ENCODE measurements around the gene LRPPRC. TPM values are rescaled to one million over a fixed set of nuclear protein-coding genes. Genes with fewer than 3 reads are reported as not detected.

The LRPPRC gene
- total and polyA plus RNA-seq, 4 experiments from 2014 or later: 41.0 to 65.3 (median 52.7) TPM

GRCh38 chr2:43839776-43840564 lies 155.8 kb downstream of the LRPPRC start:
- H3K4me1 ChIP-seq (ENCODE audit: insufficient read depth, low read length): no peaks in the 10 kb centered on the region
- H3K27ac ChIP-seq (ENCODE audit: low read depth, low read length): no peak overlapping the region
- ChIA-PET POLR2A (ENCODE audit: partially characterized antibody) (no interaction called here), CTCF (ENCODE audit: partially characterized antibody) (no interaction called here)
- no peak overlapping the region for H3K4me3 ChIP-seq (ENCODE audit: low read length in 2 of 2)
- no peaks in the 10 kb centered on the region for H3K9me3 ChIP-seq (ENCODE audit: control insufficient read depth in 1 of 2, low read length in 2 of 2)
- H3K4me3 Mint-ChIP-seq: no peak overlapping the region
- no peaks in the 10 kb centered on the region for H3K4me1 Mint-ChIP-seq
- no peak overlapping the region for H3K27ac Mint-ChIP-seq
- no peaks in the 10 kb centered on the region for H3K36me3 ChIP-seq (ENCODE audit: insufficient read depth, low read length)
- intact Hi-C loops (cut with micrococcal nuclease): no loop called here
- H3K27me3 ChIP-seq (ENCODE audit: insufficient read depth, low read length): no peaks in the 10 kb centered on the region
- H3K9me3 Mint-ChIP-seq: peaks cover 0 to 2% (median 0%) of the 10 kb centered on the region in 8 donors
- H3K36me3 Mint-ChIP-seq: no peaks in the 10 kb centered on the region
- H3K27me3 Mint-ChIP-seq: peaks cover 4 to 8% of the 10 kb centered on the region in 2 donors
- DNase-seq: no peak

DNA sequence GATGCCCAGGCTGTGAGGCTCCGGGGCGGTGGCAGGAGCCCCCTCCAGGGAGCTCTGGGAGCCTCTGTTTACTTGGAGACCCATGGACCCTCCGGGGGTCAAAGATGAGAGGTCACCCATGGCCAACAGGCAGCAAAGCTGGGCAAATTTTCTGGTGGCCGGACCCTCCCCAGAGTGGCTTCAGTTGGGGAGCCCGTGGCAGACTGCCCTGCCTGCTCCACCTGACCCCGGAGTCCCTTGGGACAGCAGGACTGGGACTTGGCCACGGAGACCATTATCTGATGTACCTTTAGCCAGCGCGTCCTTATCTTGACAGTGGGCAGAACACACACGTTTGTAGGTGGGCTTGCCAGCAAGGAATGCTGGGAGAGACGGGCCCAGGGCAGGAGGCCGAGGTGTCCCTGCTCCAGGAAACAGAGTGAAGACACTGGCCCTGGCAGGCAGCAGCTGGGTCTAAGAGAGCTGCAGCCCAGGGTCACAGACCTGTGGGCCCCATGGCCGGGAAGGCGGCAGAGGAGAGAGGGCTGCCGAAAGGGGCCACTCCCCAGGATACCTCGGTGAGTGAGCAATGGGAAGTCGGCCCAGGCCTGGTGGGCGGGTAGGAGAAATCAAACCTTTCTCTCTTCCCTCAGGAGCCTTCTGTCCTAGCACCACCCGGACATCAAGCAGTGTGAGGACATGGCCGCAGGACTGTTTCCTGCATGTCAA lies 157.1 kb downstream of the LRPPRC start, which contains the start of the genes ABCG5 and ABCG8:
Gene ABCG5, minus strand, starts transcription at position 280 of the 708 bp plus-strand sequence. Its CDS starts 160 bp downstream, at position 120.
Gene ABCG8, plus strand, starts transcription at position 412 of the 708 bp plus-strand sequence. Its CDS starts 83 bp downstream, at position 495.
- Histone ChIP-seq H3K27me3 (ENCODE audit: insufficient read depth, low read length) (no peaks in the 10 kb centered on the region), H3K27ac (ENCODE audit: low read depth, low read length) (no peak within 1 kb of the TSS), H3K4me1 (ENCODE audit: insufficient read depth, low read length) (no peaks in the 10 kb centered on the region), H3K4me3 (ENCODE audit: low read length in 2 of 2) (no peak within 1 kb of the TSS), H3K36me3 (ENCODE audit: insufficient read depth, low read length) (no peaks in the 10 kb centered on the region), H3K9me3 (ENCODE audit: control insufficient read depth in 1 of 2, low read length in 2 of 2) (no peaks in the 10 kb centered on the region)
- Mint-ChIP-seq H3K36me3 (no peaks in the 10 kb centered on the region), H3K9me3 (peaks cover 0 to 2% (median 0%) of the 10 kb centered on the region in 8 donors), H3K27me3 (peaks cover 4 to 8% of the 10 kb centered on the region in 2 donors), H3K4me3 (no peak within 1 kb of the TSS), H3K4me1 (no peaks in the 10 kb centered on the region), H3K27ac (no peak within 1 kb of the TSS)
- CTCF ChIA-PET (ENCODE audit: partially characterized antibody): no interaction called here
- POLR2A ChIA-PET (ENCODE audit: partially characterized antibody): no interaction called here
- intact Hi-C loops (cut with micrococcal nuclease): no loop called here
- no peak for DNase-seq

DNA sequence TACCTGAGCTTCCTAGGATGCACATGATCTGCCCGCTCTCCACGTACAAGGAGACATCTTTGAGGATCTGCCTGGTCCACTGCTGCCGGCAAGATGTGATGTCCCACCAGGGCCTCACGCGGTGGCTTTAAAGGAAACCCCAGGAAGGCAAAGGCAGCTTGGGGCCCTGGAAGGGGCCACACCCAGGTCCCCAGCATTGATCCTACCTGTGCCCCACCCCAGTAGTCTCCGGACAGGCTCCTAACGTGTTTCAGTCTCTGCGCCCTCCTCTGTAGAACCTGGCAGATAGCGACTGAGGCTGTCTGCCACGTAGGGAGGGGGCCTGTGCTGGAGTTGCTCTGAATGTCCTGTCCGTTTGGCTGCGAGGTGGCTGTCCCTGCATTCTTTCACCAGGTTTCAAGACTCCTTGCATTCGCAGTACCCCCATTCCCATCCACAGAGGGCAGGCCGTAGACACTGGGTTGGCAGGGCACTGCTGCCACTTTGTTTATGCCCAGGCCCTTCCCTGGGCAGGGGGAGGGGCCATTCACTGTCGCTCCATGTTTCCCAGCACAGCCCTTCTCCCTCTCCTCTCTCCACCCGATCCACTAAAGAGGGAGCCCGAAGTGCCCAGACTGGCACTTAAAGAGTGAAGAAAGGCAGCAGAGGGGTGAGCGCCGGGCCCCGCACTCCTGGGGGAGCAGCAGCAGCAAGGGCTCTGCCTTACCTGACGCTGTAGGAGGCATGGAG lies 157.8 kb downstream of the LRPPRC start:
- Mint-ChIP-seq H3K4me3 (no peak overlapping the region), H3K9me3 (peaks cover 0 to 2% (median 0%) of the 10 kb centered on the region in 8 donors), H3K27me3 (peaks cover 4 to 8% of the 10 kb centered on the region in 2 donors), H3K36me3 (no peaks in the 10 kb centered on the region), H3K4me1 (no peaks in the 10 kb centered on the region), H3K27ac (no peak overlapping the region)
- Histone ChIP-seq H3K4me3 (ENCODE audit: low read length in 2 of 2) (no peak overlapping the region), H3K27me3 (ENCODE audit: insufficient read depth, low read length) (no peaks in the 10 kb centered on the region), H3K36me3 (ENCODE audit: insufficient read depth, low read length) (no peaks in the 10 kb centered on the region), H3K27ac (ENCODE audit: low read depth, low read length) (no peak overlapping the region), H3K4me1 (ENCODE audit: insufficient read depth, low read length) (no peaks in the 10 kb centered on the region), H3K9me3 (ENCODE audit: control insufficient read depth in 1 of 2, low read length in 2 of 2) (no peaks in the 10 kb centered on the region)
- DNase-seq: no peak
- ChIA-PET CTCF (ENCODE audit: partially characterized antibody) (no interaction called here), POLR2A (ENCODE audit: partially characterized antibody) (no interaction called here)
- intact Hi-C loops (cut with micrococcal nuclease): no loop called here

DNA sequence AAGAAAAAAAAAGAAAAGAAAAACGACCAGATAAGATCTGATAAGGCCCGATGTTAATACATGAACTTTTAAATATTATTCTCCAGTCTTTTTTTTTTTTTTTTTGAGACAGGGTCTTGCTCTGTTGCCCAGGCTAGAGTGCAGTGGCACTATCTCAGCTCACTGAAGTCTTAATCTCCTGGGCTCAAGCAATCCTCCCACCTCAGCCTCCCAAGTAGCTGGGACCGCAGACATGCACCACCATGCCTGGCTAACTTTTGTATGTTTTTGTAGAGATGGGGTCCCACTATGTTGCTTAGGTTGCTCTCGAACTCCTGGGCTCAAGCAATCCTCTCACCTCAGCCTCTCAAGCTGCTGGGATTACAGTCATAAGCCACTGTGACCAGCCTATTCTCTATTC lies 158.8 kb downstream of the LRPPRC start:
- H3K27me3 Mint-ChIP-seq: peaks cover 5 to 8% of the 10 kb centered on the region in 2 donors
- DNase-seq: no peak
- no peaks in the 10 kb centered on the region for H3K36me3 Mint-ChIP-seq
- no peaks in the 10 kb centered on the region for H3K4me1 ChIP-seq (ENCODE audit: insufficient read depth, low read length)
- intact Hi-C loops (cut with micrococcal nuclease): no loop called here
- H3K4me3 ChIP-seq (ENCODE audit: low read length in 2 of 2): no peak overlapping the region
- no peak overlapping the region for H3K4me3 Mint-ChIP-seq
- H3K36me3 ChIP-seq (ENCODE audit: insufficient read depth, low read length): no peaks in the 10 kb centered on the region
- POLR2A ChIA-PET (ENCODE audit: partially characterized antibody): no interaction called here
- H3K9me3 Mint-ChIP-seq: peaks cover 0 to 2% (median 0%) of the 10 kb centered on the region in 8 donors
- CTCF ChIA-PET (ENCODE audit: partially characterized antibody): interaction anchor here (1.5 kb wide), 1 partner anchor 9 kb away, joined by 3 read pairs; no protein-coding TSS in a partner anchor
- H3K27ac ChIP-seq (ENCODE audit: low read depth, low read length): no peak overlapping the region
- H3K4me1 Mint-ChIP-seq: no peaks in the 10 kb centered on the region
- no peaks in the 10 kb centered on the region for H3K9me3 ChIP-seq (ENCODE audit: control insufficient read depth in 1 of 2, low read length in 2 of 2)
- no peaks in the 10 kb centered on the region for H3K27me3 ChIP-seq (ENCODE audit: insufficient read depth, low read length)
- no peak overlapping the region for H3K27ac Mint-ChIP-seq

Other genes with a start within 250 kb of the LRPPRC start
- 1 to 10 TPM; 2.9 to 3.9 TPM for gene DYNC2LI1, start 221.9 kb downstream of the LRPPRC start, total RNA-seq
- 1 to 10 TPM; 5.1 to 7.1 TPM for gene DYNC2LI1, start 221.9 kb downstream of the LRPPRC start, polyA plus RNA-seq
- gene ABCG5, start 157.2 kb downstream of the LRPPRC start, total RNA-seq: not detected
- not detected for gene ABCG5, start 157.2 kb downstream of the LRPPRC start, polyA plus RNA-seq
- gene ABCG8, start 157.0 kb downstream of the LRPPRC start, total RNA-seq: not detected
- under 1 TPM in 1 of 2 donors, not detected in 1; 0.10 TPM for gene ABCG8, start 157.0 kb downstream of the LRPPRC start, polyA plus RNA-seq
- gene PPM1B, start 172.9 kb upstream of the LRPPRC start, total RNA-seq: 10 to 100 TPM; 69.0 to 79.3 TPM
- gene PPM1B, start 172.9 kb upstream of the LRPPRC start, polyA plus RNA-seq: 10 to 100 TPM; 52.4 to 61.1 TPM

Data from CD4-positive, alpha-beta memory T cell (primary cell).